K562 (cell line): ENCODE results near the gene HNRNPK. TPM values are rescaled to one million over a fixed set of nuclear protein-coding genes. Genes with fewer than 3 reads are reported as not detected.

ENCODE experiments used
- BACH1 ChIP-seq: fragments of 200-800 bp; sonication (Bioruptor generic); IDR thresholded peaks from 2 replicates; pipeline ENCODE4 v1.6.1; 2016; ENCODE audit warnings: missing genetic modification characterization, missing compliant biosample characterization
- CAMTA2 ChIP-seq: fragments of 250-450 bp; sonication (Bioruptor Pico); conservative IDR thresholded peaks from 2 replicates; pipeline ENCODE4 v1.5.1; 2022
- GMEB1 ChIP-seq: fragments of 250-450 bp; sonication (Bioruptor Pico); IDR thresholded peaks from 2 replicates; pipeline ENCODE4 v1.4.0; 2020; ENCODE audit warnings: mild to moderate bottlenecking
- RBFOX2 ChIP-seq: fragments of 200-400 bp; formaldehyde crosslinking; IDR thresholded peaks from 2 replicates; pipeline ENCODE4 v1.6.1; 2017; ENCODE audit warnings: low read depth, mild to moderate bottlenecking, low read length, moderate library complexity
- SAFB ChIP-seq: fragments of 200-400 bp; formaldehyde crosslinking; IDR thresholded peaks from 2 replicates; pipeline ENCODE4 v1.6.1; 2017; ENCODE audit warnings: low read depth, low read length, borderline replicate concordance
- STAT6 ChIP-seq: sonication (generic); formaldehyde crosslinking; IDR thresholded peaks from 2 replicates; pipeline ENCODE4 v1.8.1; 2023; ENCODE audit warnings: mild to moderate bottlenecking, missing genetic modification reagents
- TCFL5 ChIP-seq: fragments of 250-450 bp; sonication (Bioruptor Pico); conservative IDR thresholded peaks from 2 replicates; pipeline ENCODE4 v1.6.1; 2021; ENCODE audit warnings: mild to moderate bottlenecking, moderate library complexity, matching md5 sums
- TRIM25 ChIP-seq: fragments of 450-650 bp; IDR thresholded peaks from 2 replicates; pipeline ENCODE4 v1.7.0; 2016; ENCODE audit warnings: borderline replicate concordance
- ZEB2 ChIP-seq: fragments of 450-650 bp; IDR thresholded peaks from 2 replicates; pipeline ENCODE4 v1.6.1; 2016
- ZNF354B ChIP-seq: fragments of 250-450 bp; sonication (Bioruptor Pico); IDR thresholded peaks from 2 replicates; pipeline ENCODE4 v1.4.0; 2020
- polyA plus RNA-seq, 8 experiments: library from polyadenylated mRNA; depleted of rRNA in 4 of 8; stranded (reverse) in 5 of 8; unstranded in 3 of 8; fragments of >200 nt; fragmentation: Nextera tagmentation in 2 of 8; fragmentation: Illumina TruSeq in 1 of 8; extraction: Ambion mirVana in 2 of 8; extraction: Trizol in 1 of 8; gene quantifications; 2 replicates each; pipeline versions ENCODE4 v1.2.1 to v1.2.3, GENCODE V29; 2011 to 2014; ENCODE audit warnings: inconsistent platforms in 1 of 8, missing spikeins in 1 of 8
- total RNA-seq, 7 experiments: library from RNA; depleted of rRNA in 6 of 7; stranded (reverse); fragments of >200 nt in 6 of 7; fragmentation: Illumina TruSeq in 2 of 7; extraction: Trizol in 2 of 7; gene quantifications; 2 replicates each; pipeline versions ENCODE4 v1.2.1 to v1.2.3, GENCODE V29; 2011 to 2021; ENCODE audit warnings: low replicate concordance in 1 of 7
- TF ChIP-seq, protein P1 (sequence below), 2 experiments: IDR thresholded peaks; 2 replicates each; pipeline ENCODE4 v1.6.1; 2011; ENCODE audit warnings: borderline replicate concordance in 1 of 2, control low read depth in 1 of 2, low read depth in 1 of 2, low read length in 1 of 2, mild to moderate bottlenecking in 1 of 2, mixed read lengths in 1 of 2, moderate library complexity in 1 of 2; ENCODE audit not compliant: insufficient read depth in 1 of 2, insufficient read length in 1 of 2, poor library complexity in 1 of 2, severe bottlenecking in 1 of 2; ENCODE audit errors: extremely low read depth in 1 of 2
- TF ChIP-seq, protein P2 (sequence below), 2 experiments: fragments of 150-350 bp in 1 of 2; IDR thresholded peaks; 2 replicates each; pipeline ENCODE4 v1.6.1; 2012 to 2016; ENCODE audit warnings: low read depth in 2 of 2, low read length in 2 of 2, mild to moderate bottlenecking in 1 of 2, moderate library complexity in 1 of 2
- TF ChIP-seq, protein P3 (sequence below): fragments of 250-450 bp; sonication (Bioruptor Pico); IDR thresholded peaks from 2 replicates; pipeline ENCODE4 v1.8.0; 2022; ENCODE audit warnings: moderate library complexity, mild to moderate bottlenecking, inconsistent platforms

HNRNPK gene
- total and polyA plus RNA-seq, 9 of the 15 experiments (the other 6 are each of a cell fraction or from before 2014, with no cell fraction given): 224 to 883 (median 618) TPM

- TF ChIP-seq, protein P1, sequence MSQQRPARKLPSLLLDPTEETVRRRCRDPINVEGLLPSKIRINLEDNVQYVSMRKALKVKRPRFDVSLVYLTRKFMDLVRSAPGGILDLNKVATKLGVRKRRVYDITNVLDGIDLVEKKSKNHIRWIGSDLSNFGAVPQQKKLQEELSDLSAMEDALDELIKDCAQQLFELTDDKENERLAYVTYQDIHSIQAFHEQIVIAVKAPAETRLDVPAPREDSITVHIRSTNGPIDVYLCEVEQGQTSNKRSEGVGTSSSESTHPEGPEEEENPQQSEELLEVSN (IDR thresholded peaks at IDR 0.05; ENCODE audit: borderline replicate concordance in 1 of 2, extremely low read depth in 1 of 2, insufficient read depth in 1 of 2, insufficient read length in 1 of 2, low read depth in 1 of 2, low read length in 1 of 2, poor library complexity in 1 of 2, severe bottlenecking in 1 of 2): peak; percentile 97 to 98
- TF ChIP-seq, protein P2, sequence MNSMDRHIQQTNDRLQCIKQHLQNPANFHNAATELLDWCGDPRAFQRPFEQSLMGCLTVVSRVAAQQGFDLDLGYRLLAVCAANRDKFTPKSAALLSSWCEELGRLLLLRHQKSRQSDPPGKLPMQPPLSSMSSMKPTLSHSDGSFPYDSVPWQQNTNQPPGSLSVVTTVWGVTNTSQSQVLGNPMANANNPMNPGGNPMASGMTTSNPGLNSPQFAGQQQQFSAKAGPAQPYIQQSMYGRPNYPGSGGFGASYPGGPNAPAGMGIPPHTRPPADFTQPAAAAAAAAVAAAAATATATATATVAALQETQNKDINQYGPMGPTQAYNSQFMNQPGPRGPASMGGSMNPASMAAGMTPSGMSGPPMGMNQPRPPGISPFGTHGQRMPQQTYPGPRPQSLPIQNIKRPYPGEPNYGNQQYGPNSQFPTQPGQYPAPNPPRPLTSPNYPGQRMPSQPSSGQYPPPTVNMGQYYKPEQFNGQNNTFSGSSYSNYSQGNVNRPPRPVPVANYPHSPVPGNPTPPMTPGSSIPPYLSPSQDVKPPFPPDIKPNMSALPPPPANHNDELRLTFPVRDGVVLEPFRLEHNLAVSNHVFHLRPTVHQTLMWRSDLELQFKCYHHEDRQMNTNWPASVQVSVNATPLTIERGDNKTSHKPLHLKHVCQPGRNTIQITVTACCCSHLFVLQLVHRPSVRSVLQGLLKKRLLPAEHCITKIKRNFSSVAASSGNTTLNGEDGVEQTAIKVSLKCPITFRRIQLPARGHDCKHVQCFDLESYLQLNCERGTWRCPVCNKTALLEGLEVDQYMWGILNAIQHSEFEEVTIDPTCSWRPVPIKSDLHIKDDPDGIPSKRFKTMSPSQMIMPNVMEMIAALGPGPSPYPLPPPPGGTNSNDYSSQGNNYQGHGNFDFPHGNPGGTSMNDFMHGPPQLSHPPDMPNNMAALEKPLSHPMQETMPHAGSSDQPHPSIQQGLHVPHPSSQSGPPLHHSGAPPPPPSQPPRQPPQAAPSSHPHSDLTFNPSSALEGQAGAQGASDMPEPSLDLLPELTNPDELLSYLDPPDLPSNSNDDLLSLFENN (IDR thresholded peaks at IDR 0.05; ENCODE audit: low read depth in 2 of 2, low read length in 2 of 2): no peak
- TF ChIP-seq TRIM25 (no peak), GMEB1 (CRISPR knock-in tag) (no peak), BACH1 (tag) (no peak), SAFB (no peak), ZNF354B (CRISPR knock-in tag) (no peak), CAMTA2 (CRISPR knock-in tag) (no peak), TCFL5 (CRISPR knock-in tag) (no peak), ZEB2 (no peak), STAT6 (CRISPR knock-in tag) (no peak), RBFOX2 (peak; percentile 84)
- TF ChIP-seq, protein P3, sequence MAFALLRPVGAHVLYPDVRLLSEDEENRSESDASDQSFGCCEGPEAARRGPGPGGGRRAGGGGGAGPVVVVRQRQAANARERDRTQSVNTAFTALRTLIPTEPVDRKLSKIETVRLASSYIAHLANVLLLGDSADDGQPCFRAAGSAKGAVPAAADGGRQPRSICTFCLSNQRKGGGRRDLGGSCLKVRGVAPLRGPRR (CRISPR knock-in tag): no peak
Observed at GRCh38 chr9:83920927-83921707, 58.9 kb downstream of the HNRNPK start, which contains the start of gene KIF27 (continued).
